Cerebellar cortex (tissue), 1 donor: ENCODE data around the gene PLVAP.

Experiments
- DNase-seq: peaks from one replicate; pipeline ENCODE4 v3.0.0-alpha.2; 2015; ENCODE audit warnings: low spot score

The PLVAP gene

DNA sequence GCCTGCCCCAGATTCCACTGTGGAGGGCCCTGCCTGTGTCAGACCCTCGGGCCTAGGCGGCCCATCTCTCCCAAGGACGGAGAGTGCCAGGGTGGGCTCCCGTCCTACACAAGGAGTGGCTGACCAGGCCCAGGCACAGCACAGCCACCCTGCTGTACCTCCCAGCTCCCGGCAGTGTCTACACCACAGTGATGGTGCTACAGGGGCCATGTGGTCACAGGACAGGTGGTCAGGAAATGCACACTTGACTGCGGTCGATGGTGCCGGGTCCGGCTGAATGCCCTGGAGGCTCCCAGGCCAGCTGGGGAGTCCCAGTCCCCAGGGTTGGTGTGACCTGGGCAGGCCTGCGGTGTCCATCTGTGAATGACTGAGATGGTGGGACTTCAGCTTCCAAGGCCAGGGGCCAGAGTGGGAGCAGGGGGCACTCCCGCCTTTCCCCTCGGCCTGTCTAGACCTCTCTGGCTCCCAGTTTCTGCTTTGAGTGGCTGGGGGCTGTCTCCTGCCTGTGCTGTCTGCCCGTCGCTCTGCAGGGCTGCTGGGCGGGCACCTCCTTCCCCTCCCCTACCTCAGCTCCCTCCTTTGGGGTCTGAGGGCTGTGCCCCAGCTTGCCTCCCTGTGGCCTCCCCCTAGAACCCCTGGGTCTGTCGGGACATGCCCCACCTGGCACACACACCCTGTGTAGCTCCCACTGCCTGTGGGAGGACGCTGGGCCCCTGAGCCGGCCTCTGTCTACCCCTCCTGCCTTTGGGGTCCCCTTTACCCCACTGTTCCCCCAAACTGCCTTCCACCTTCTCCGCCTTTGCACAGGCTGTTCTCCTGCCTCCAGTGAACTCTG is 55.3 kb downstream of the PLVAP start:
- no peak for DNase-seq

DNA sequence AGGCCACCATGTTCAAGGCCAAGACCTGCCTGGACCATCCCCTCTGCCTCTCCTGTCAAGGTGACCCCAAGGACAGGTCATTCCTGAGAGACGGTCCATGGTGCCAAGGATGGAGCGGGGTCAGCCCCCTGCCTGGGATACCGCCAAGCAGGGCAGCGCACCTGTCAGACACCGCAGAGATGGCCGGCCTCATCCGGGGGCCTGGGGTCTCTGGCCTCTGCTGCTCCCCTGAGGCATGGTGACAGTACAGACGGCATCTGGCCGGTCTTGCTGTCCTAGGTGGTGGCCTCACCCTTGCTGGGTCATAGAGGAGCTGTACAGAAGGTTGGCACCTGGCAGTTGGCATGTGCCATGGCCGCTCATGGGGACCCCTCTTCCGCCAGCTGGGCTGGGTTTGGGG is 56.7 kb downstream of the PLVAP start:
- DNase-seq: no peak

DNA sequence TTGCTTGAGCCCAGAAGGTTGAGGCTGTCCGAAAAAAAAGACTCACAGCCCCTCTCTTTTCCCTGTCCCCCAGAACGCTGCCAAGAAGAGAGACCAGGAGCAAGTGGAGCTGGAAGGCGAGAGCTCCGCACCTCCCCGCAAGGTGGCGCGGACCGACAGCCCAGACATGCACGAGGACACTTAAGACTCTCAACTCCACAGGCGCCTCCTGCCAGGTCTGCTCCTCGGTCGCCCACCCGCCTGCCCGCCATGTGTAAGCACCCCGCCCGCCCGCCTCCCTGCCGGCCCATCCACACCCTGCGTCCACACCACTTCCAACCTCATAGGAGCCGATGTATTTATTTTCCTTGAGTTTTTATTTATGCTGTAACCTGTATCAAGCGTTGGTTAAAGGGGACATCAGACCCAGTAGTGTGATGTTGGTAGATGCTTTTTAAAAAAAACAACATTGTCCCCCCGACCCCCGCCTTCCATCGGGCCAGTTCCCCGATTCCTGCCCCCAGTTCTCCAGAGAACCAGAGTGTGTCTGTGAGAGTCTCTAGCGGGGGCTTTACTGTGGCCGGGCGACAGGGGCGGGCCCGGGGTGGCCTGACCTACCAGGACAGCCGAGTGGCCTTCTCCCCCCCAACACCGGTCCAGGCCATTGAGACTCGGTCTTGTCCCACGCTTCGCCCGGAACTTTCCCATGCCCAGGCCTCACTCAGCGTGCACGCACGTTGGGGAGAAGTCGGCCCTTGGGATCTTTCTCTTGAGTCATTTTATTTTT is 57.5 kb downstream of the PLVAP start:
- no peak for DNase-seq

DNA sequence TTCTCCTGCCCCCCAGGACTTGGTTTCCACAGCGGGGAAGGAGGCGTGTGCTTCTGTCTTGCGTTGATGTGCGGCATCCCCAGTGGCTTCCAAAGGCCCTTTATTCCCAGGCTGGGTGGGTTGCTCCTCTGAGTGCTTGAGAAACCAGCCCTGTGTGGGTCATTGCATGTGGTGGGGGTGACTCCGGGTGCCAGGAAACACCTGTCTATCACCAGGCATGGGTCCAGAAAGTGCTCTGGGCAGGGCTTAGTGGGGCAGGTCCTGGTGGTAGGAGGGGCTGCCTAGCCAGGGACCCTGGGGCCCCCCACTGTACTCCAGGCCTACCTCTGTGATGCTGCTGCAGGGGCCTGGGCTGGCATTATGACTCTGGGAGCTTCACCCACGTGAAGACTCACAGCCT is 58.2 kb downstream of the PLVAP start:
- no peak for DNase-seq

DNA sequence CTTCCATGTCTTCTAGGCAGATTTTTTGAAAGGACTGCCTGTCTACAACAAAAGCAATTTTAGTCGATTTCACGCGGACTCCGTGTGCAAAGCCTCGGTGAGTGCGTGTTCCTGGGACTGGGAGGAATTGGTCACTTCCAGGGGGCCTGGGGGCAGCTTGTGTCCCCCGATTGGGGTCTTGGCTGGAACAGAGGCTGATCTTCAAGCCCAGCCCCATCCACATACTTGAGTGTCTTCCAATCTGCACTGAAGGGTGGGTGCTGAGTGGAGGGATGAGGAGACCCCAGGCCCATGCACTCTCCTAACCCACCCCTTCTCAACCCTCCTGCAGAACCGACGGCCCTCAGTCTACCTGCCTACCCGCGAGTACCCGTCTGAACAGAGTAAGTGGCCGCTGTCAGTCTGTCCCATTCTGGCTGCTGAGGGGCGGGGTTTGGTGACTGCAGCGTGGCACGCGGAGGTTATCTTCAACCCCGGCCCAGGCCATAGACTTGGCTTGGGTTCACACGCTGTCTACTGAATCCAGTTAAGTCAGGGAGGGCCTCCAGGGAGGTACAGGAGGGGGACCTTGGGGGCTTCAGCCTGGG is 63.0 kb downstream of the PLVAP start:
- DNase-seq: no peak

DNA sequence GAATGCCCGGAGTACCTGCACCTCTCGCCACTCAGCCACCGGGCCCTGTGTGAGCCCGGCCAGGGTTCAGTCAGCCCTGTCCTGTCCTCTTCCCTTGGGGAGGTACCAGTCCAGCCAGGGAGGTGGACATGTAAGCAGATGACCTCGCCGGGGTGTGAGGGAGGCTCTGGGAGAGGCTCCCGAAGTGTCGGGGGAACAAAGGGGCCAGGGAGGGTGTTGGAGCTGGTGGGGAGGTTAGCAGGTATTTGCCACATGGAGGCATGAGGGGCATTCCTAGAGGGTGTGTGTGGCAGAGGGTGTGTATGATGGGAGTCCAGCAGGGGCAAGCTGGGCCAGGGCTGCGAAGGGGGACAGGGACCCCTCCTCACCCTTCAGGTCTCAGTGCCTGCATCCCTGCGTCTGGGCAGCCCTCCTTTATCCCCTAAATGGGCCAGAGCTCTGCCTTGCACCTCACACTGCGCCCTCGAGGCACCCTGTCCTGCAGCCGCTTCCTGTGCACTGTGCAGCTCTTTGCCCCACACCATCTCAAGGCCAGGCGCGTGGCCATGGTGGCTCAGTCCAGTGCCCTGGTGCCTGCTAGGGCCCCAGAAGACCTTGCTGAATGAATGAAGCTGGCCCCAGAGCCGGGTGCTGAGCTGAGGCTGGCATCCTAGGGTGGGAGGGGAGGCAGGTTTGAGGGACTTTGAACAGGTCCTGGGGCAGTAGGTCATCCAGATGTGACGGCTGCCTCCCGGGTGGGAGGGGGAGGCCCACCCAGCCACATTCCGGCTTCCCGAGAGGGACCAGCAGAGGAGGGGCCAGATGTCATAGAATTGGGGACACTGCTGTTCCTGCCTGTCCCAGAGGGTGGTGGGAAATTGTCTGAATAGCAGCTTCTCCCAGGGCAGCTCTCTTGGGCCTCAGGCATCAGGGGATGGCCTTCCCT is 64.7 kb downstream of the PLVAP start:
- DNase-seq: no peak

DNA sequence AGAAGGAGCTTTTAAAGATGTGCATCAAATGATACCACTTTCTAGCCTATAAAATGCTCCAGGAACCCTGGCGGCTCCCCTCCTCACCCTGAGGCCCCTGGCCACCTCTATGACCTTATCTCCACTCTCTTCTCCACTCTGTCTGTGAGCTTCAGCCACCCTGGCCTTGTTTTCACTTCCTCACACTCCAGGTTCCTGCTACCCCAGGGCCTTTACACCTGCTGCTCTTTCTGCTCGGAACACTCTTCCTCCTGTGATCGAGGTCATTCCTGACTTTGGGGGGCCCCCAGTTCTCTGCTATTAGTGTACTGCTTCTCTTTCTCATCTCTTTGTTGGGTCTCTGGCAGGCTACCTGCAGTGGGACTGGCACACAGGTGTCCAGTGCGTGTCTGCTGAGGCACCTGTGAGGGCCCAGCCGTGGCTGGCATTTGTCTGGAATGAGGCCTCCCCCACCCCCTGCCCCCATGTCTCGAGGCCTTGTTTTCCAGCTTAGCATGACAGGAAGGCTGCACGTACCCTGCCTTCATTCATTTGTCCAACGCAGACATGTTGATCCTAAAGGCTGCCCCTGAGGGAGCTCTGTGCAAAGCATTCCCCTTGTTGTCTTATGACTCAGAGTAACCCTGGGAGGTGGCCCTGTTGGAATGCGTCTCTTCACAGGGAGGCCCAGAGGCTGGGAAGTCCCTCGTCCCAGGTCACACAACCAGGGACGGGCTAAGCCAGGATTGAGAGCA is 65.5 kb downstream of the PLVAP start:
- DNase-seq: no peak

- DNase-seq: no peak
Measured at GRCh38 chr19:17309965-17310461, 67.1 kb downstream of the PLVAP start.

- DNase-seq: peak; percentile 100
Measured at GRCh38 chr19:17309198-17309964, 67.8 kb downstream of the PLVAP start, which contains the start of gene DDA1. Gene DDA1, plus strand, starts transcription at chr19:17309563. Its CDS starts 92 bp downstream, at chr19:17309655.

GRCh38 chr19:17307876-17308377 is 69.2 kb downstream of the PLVAP start:
- DNase-seq: no peak

- no peak for DNase-seq
Measured at GRCh38 chr19:17306285-17306714, 70.8 kb downstream of the PLVAP start.

DNA sequence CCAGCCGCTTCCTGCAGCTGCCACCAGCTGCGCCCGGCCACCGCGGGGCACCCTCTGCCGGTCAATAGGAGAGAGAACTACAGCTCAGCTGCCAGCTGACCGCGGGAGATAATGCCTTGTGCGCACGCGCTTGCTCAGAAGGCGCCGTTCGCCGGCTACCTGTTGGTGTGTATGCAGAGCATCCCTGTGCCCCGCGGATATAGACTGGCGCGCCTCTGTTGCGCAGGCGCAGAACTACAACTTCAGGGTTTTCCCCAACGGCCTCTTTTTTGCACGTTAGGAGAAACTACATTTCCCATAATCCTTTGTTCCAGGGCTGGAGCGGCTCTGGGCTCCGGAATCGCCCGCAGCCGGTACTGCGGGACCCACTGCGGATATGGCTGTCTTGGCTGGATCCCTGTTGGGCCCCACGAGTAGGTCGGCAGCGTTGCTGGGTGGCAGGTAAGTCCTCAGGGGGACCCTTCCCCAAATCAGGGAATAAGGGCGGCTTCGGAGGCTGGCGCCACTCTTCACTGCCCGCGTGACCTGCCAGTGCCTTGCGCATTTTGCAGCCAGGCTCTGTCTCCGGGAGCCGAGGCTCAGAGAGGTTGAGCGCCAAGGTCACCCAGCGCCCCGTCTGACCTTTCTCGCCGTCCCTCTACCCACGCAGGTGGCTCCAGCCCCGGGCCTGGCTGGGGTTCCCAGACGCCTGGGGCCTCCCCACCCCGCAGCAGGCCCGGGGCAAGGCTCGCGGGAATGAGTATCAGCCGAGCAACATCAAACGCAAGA is 71.4 kb downstream of the PLVAP start, which contains the start of gene MRPL34:
Gene MRPL34 (plus strand): TSS at position 356 of the 768 bp plus-strand sequence. CDS start 21 bp downstream, at position 377.
- peak; percentile 99 for DNase-seq

- DNase-seq: no peak
Measured at GRCh38 chr19:17305216-17305516, 72.0 kb downstream of the PLVAP start.

- DNase-seq: no peak
Measured at GRCh38 chr19:17304386-17305215, 72.5 kb downstream of the PLVAP start.

GRCh38 chr19:17303940-17304267 is 73.2 kb downstream of the PLVAP start:
- DNase-seq: no peak

DNA sequence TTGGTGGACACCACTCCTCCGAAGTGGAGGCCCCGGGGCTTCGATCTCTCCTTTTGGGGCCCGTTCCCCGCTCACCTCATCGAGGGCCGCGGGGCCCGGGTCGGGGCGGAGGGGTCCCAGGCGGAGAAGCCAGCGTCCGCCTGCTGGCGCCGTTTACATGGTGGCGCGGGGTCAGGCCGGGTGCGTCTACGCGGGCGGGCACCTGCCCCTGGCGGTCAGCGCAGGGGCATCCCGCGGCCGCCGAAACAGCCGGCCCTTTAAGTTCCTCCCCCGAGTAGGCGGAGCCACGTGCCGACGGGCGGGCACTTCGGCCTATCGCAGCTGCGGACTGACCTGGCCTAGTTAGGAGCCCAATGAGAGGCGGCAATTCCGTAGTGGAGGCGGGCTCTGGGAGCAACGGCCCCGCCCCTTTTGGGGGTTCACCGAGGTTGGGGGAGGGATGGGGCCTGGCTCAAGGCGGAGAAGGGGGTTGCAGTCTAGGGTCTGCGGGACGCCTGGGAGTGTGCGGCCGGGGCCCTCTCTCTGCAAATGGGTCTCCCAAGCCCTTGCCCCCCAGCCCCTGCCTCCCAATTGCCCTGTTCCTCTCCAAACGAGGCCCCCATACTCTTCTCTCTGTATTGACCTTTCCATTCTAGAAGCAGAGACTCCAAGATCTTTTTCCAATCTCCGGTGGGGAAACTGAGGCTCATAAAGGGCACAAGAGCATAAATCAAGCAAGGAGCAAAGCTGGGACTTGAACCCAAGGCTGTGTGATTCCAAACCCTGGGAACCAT is 73.8 kb downstream of the PLVAP start, which contains the start of gene ABHD8:
Gene ABHD8 (minus strand): TSS at position 259 of the 773 bp plus-strand sequence. CDS start 1,809 bp downstream, outside the sequence.
- DNase-seq: peak; percentile 98
